Progenitor cell of endocrine pancreas (in vitro differentiated cells): Measurements from ENCODE around the gene PTK7. TPM values are rescaled to one million over a fixed set of nuclear protein-coding genes. Genes with fewer than 3 reads are reported as not detected.

Source experiments
- DNase-seq: peaks from one replicate; pipeline ENCODE4 v3.0.0; 2021; ENCODE audit warnings: low spot score; ENCODE audit not compliant: unreplicated experiment
- H3K27ac Mint-ChIP-seq: 2 replicates; pipeline ENCODE4 v1.8.0; 2021; ENCODE audit warnings: mild to moderate bottlenecking, moderate library complexity, mixed read lengths
- H3K27me3 Mint-ChIP-seq: 2 replicates; pipeline ENCODE4 v1.8.0; 2021; ENCODE audit warnings: mixed read lengths
- H3K36me3 Mint-ChIP-seq: 2 replicates; pipeline ENCODE4 v1.8.0; 2022; ENCODE audit warnings: mixed read lengths; ENCODE audit not compliant: insufficient read depth
- H3K4me1 Mint-ChIP-seq: 2 replicates; pipeline ENCODE4 v1.8.0; 2021; ENCODE audit warnings: low read depth, mixed read lengths
- H3K4me3 Mint-ChIP-seq: 2 replicates; pipeline ENCODE4 v1.8.0; 2021; ENCODE audit warnings: low read depth, mild to moderate bottlenecking, moderate library complexity, mixed read lengths
- H3K9me3 Mint-ChIP-seq: 2 replicates; pipeline ENCODE4 v1.8.0; 2021; ENCODE audit warnings: low read depth, mixed read lengths
- CTCF ChIP-seq: fragments of 200-600 bp; sonication (generic); IDR thresholded peaks from one replicate; pipeline ENCODE4 v1.5.0; 2021; ENCODE audit warnings: antibody characterized with exemption, mild to moderate bottlenecking; ENCODE audit not compliant: unreplicated experiment
- total RNA-seq: library from RNA; stranded (reverse); gene quantifications from 2 replicates; pipeline ENCODE4 v1.2.1, GENCODE V29; 2021

The PTK7 gene
- total RNA-seq, 1 donor from 2014 or later, result 141 TPM

- Mint-ChIP-seq H3K27me3 (no peaks in the 10 kb centered on the region), H3K27ac (no peak overlapping the region), H3K36me3 (peaks cover 11% of the 10 kb centered on the region), H3K4me3 (no peak overlapping the region), H3K9me3 (no peaks in the 10 kb centered on the region), H3K4me1 (peaks cover 10% of the 10 kb centered on the region)
- DNase-seq, result no peak
- TF ChIP-seq CTCF, result no peak
Measured at GRCh38 chr6:43186706-43187105, 110.6 kb downstream of the PTK7 start.

- H3K9me3 Mint-ChIP-seq, result no peaks in the 10 kb centered on the region
- H3K27ac Mint-ChIP-seq, result no peak overlapping the region
- no peak overlapping the region for H3K4me3 Mint-ChIP-seq
- peaks cover 13% of the 10 kb centered on the region for H3K36me3 Mint-ChIP-seq
- H3K4me1 Mint-ChIP-seq, result peaks cover 5% of the 10 kb centered on the region
- H3K27me3 Mint-ChIP-seq, result no peaks in the 10 kb centered on the region
- no peak for TF ChIP-seq CTCF
- DNase-seq, result no peak
Measured at GRCh38 chr6:43187821-43188220, 111.7 kb downstream of the PTK7 start.

- Mint-ChIP-seq H3K27ac (no peak overlapping the region), H3K27me3 (no peaks in the 10 kb centered on the region), H3K9me3 (no peaks in the 10 kb centered on the region), H3K4me3 (no peak overlapping the region), H3K36me3 (peaks cover 18% of the 10 kb centered on the region), H3K4me1 (peaks cover under 1% of the 10 kb centered on the region)
- DNase-seq, result no peak
- no peak for TF ChIP-seq CTCF
Measured at GRCh38 chr6:43188426-43188825, 112.3 kb downstream of the PTK7 start.

GRCh38 chr6:43189776-43190304 lies 113.7 kb downstream of the PTK7 start:
- Mint-ChIP-seq H3K9me3 (no peaks in the 10 kb centered on the region), H3K4me1 (no peaks in the 10 kb centered on the region), H3K27me3 (no peaks in the 10 kb centered on the region), H3K36me3 (peaks cover 21% of the 10 kb centered on the region), H3K4me3 (no peak overlapping the region), H3K27ac (no peak overlapping the region)
- DNase-seq, result no peak
- TF ChIP-seq CTCF, result no peak

- H3K27me3 Mint-ChIP-seq, result no peaks in the 10 kb centered on the region
- no peaks in the 10 kb centered on the region for H3K4me1 Mint-ChIP-seq
- peaks cover 22% of the 10 kb centered on the region for H3K36me3 Mint-ChIP-seq
- H3K4me3 Mint-ChIP-seq, result no peak overlapping the region
- no peak overlapping the region for H3K27ac Mint-ChIP-seq
- TF ChIP-seq CTCF, result no peak
- no peaks in the 10 kb centered on the region for H3K9me3 Mint-ChIP-seq
- no peak for DNase-seq
Measured at GRCh38 chr6:43192911-43193310, 116.8 kb downstream of the PTK7 start.
